GM21619 (cell line): ENCODE data around the gene EIF3D.

ENCODE experiments used
- ATAC-seq: cut with Tn5 transposase; IDR thresholded peaks from one replicate; pipeline ENCODE4 v1.9.1; 2021; ENCODE audit not compliant: unreplicated experiment

EIF3D gene

GRCh38 chr22:36528795-36529751, at the start of gene EIF3D:
EIF3D (minus strand) TSS chr22:36529166; CDS start chr22:36526121, 3,045 bp downstream.
- peak; percentile 90 for ATAC-seq

GRCh38 chr22:36578619-36579018, 49.7 kb upstream of the EIF3D start:
- no peak for ATAC-seq

- ATAC-seq: no peak
Observed at GRCh38 chr22:36577019-36577418, 48.1 kb upstream of the EIF3D start.

- no peak for ATAC-seq
Observed at GRCh38 chr22:36574728-36575127, 45.8 kb upstream of the EIF3D start.

GRCh38 chr22:36573815-36574363, 44.9 kb upstream of the EIF3D start:
- ATAC-seq: no peak

- ATAC-seq: no peak
Observed at GRCh38 chr22:36571991-36572390, 43.0 kb upstream of the EIF3D start.

- no peak for ATAC-seq
Observed at GRCh38 chr22:36569999-36570398, 41.0 kb upstream of the EIF3D start.

- no peak for ATAC-seq
Observed at GRCh38 chr22:36568846-36569245, 39.9 kb upstream of the EIF3D start.

- ATAC-seq: no peak
Observed at GRCh38 chr22:36566720-36567119, 37.8 kb upstream of the EIF3D start.

GRCh38 chr22:36565686-36566085, 36.7 kb upstream of the EIF3D start:
- ATAC-seq: no peak

- no peak for ATAC-seq
Observed at GRCh38 chr22:36565159-36565507, 36.2 kb upstream of the EIF3D start.

GRCh38 chr22:36564422-36565158, 35.6 kb upstream of the EIF3D start:
- ATAC-seq: no peak

- ATAC-seq: no peak
Observed at GRCh38 chr22:36563898-36564297, 34.9 kb upstream of the EIF3D start.

- no peak for ATAC-seq
Observed at GRCh38 chr22:36563444-36563843, 34.5 kb upstream of the EIF3D start.

GRCh38 chr22:36563001-36563400, 34.0 kb upstream of the EIF3D start:
- ATAC-seq: no peak

- no peak for ATAC-seq
Observed at GRCh38 chr22:36562261-36562835, 33.4 kb upstream of the EIF3D start.

GRCh38 chr22:36561291-36561811, 32.4 kb upstream of the EIF3D start:
- no peak for ATAC-seq

GRCh38 chr22:36560001-36560400, 31.0 kb upstream of the EIF3D start:
- ATAC-seq: no peak

GRCh38 chr22:36554098-36554497, 25.1 kb upstream of the EIF3D start:
- no peak for ATAC-seq

GRCh38 chr22:36552289-36552688, 23.3 kb upstream of the EIF3D start:
- ATAC-seq: no peak
